HepG2 (cell line): ENCODE results near the gene KRTAP29-1. TPM values are rescaled to one million over a fixed set of nuclear protein-coding genes. Genes with fewer than 3 reads are reported as not detected.

Source experiments
- ATAC-seq: fragments of 200-7000 bp; cut with Tn5 transposase; 3 replicates; pipeline ENCODE4 v1.9.1; 2020; ENCODE audit warnings: mild to moderate bottlenecking, moderate library complexity
- BruUV-seq: library from RNA; stranded (reverse); fragments of 400-500 nt; replicated peaks from 2 replicates; lab custom pipeline; 2021; lab: Mats Ljungman, UMichigan
- CTCF ChIA-PET: fragments of 300-600 bp; formaldehyde crosslinking; extraction: SDS; loops from one replicate; lab custom pipeline; 2021; ENCODE audit warnings: low total read pairs, inconsistent platforms, low intra/inter-chr PET ratio; lab: Yijun Ruan, JAX
- POLR2A ChIA-PET: fragments of 350-600 bp; sonication (Branson Sonifier 250); formaldehyde crosslinking; loops from one replicate; lab custom pipeline; 2020; ENCODE audit warnings: antibody characterized with exemption, inconsistent platforms; lab: Yijun Ruan, JAX
- DNase-seq: peaks from one replicate; pipeline ENCODE4 v3.0.0-alpha.2; 2015; ENCODE audit warnings: low spot score
- FAIRE-seq: peaks from 3 replicates; lab custom pipeline; 2011; peaks lifted over from hg19 to GRCh38; lab: Jason Lieb, UNC
- H2AFZ ChIP-seq: one replicate; pipeline ENCODE4 v1.6.1; 2011; ENCODE audit warnings: low read length, inconsistent platforms
- H3K27ac ChIP-seq: fragments of 300-600 bp; 3 replicates; pipeline ENCODE4 v1.8.0; 2011; ENCODE audit warnings: mixed run types, mild to moderate bottlenecking, mixed read lengths, low read length, inconsistent platforms; ENCODE audit not compliant: insufficient read depth; ENCODE audit errors: extremely low read length
- H3K27me3 ChIP-seq, 2 experiments: fragments of 200-600 bp in 1 of 2; 2 replicates in 1 of 2; 3 replicates in 1 of 2; pipeline versions ENCODE4 v1.6.0 to v1.8.0; 2011; ENCODE audit warnings: low read length in 2 of 2, mild to moderate bottlenecking in 2 of 2, moderate library complexity in 2 of 2, inconsistent platforms in 1 of 2; ENCODE audit not compliant: insufficient read depth in 2 of 2, control insufficient read depth in 1 of 2
- H3K36me3 ChIP-seq, 2 experiments: fragments of 200-600 bp in 1 of 2; replicated peaks in 1 of 2; 2 replicates in 1 of 2; 3 replicates in 1 of 2; pipeline versions ENCODE4 v1.5.1 to v1.8.0; 2011; ENCODE audit warnings: low read length in 2 of 2, inconsistent platforms in 1 of 2; ENCODE audit not compliant: insufficient read depth in 2 of 2, control insufficient read depth in 1 of 2
- H3K4me1 ChIP-seq: 2 replicates; pipeline ENCODE4 v1.5.1; 2012; ENCODE audit warnings: low read length, inconsistent platforms; ENCODE audit not compliant: insufficient read depth
- H3K4me2 ChIP-seq: 2 replicates; pipeline ENCODE4 v1.6.0; 2011; ENCODE audit warnings: low read depth, low read length, inconsistent platforms
- H3K4me3 ChIP-seq, 3 experiments: fragments of 200-600 bp in 1 of 3; sonication (generic), shearing (Covaris generic) in 1 of 3; replicated peaks in 1 of 3; 2 replicates each; pipeline ENCODE4 v1.5.1; 2011 to 2016; ENCODE audit warnings: low read length in 3 of 3, inconsistent platforms in 2 of 3, low read depth in 2 of 3, mild to moderate bottlenecking in 2 of 3, control low read depth in 1 of 3, mixed read lengths in 1 of 3; ENCODE audit not compliant: insufficient read depth in 1 of 3
- H3K79me2 ChIP-seq: one replicate; pipeline ENCODE4 v1.6.1; 2011; ENCODE audit warnings: low read length, inconsistent platforms; ENCODE audit not compliant: insufficient read depth
- H3K9ac ChIP-seq: 2 replicates; pipeline ENCODE4 v1.6.0; 2011; ENCODE audit warnings: mild to moderate bottlenecking, low read depth, low read length, inconsistent platforms; ENCODE audit not compliant: insufficient read depth
- H3K9me3 ChIP-seq: 2 replicates; pipeline ENCODE4 v1.5.1; 2012; ENCODE audit warnings: mild to moderate bottlenecking, low read length
- H4K20me1 ChIP-seq: 2 replicates; pipeline ENCODE4 v1.6.0; 2011; ENCODE audit warnings: inconsistent platforms, mild to moderate bottlenecking, low read length, moderate library complexity; ENCODE audit not compliant: insufficient read depth
- JUND ChIP-seq: sonication (generic); formaldehyde crosslinking; IDR thresholded peaks from 2 replicates; pipeline ENCODE4 v1.8.0; 2022; ENCODE audit warnings: mild to moderate bottlenecking, missing genetic modification reagents
- SMAD9 ChIP-seq: sonication (generic); formaldehyde crosslinking; IDR thresholded peaks from 2 replicates; pipeline ENCODE4 v1.5.1; 2020; ENCODE audit warnings: mild to moderate bottlenecking, missing genetic modification reagents
- SP2 ChIP-seq: sonication (generic); formaldehyde crosslinking; IDR thresholded peaks from 2 replicates; pipeline ENCODE4 v1.5.1; 2020; ENCODE audit warnings: mild to moderate bottlenecking, missing genetic modification reagents
- TCF7L2 ChIP-seq: IDR thresholded peaks from 2 replicates; pipeline ENCODE4 v1.6.1; 2011; ENCODE audit warnings: mild to moderate bottlenecking, low read depth, low read length, moderate library complexity
- ZNF333 ChIP-seq: sonication (generic); formaldehyde crosslinking; IDR thresholded peaks from 2 replicates; pipeline ENCODE4 v1.4.0; 2020; ENCODE audit warnings: mild to moderate bottlenecking, missing genetic modification reagents, borderline replicate concordance
- ZNF557 ChIP-seq: sonication (generic); formaldehyde crosslinking; IDR thresholded peaks from 2 replicates; pipeline ENCODE4 v1.4.0; 2020; ENCODE audit warnings: missing genetic modification reagents
- ZNF780A ChIP-seq: sonication (generic); formaldehyde crosslinking; IDR thresholded peaks from 2 replicates; pipeline ENCODE4 v1.8.0; 2022; ENCODE audit warnings: mild to moderate bottlenecking, missing genetic modification reagents, moderate library complexity
- ZNF850 ChIP-seq: sonication (generic); formaldehyde crosslinking; conservative IDR thresholded peaks from 2 replicates; pipeline ENCODE4 v1.9.0; 2021; ENCODE audit warnings: mild to moderate bottlenecking, missing genetic modification reagents
- WGBS: methylation state at CpG from one replicate; pipeline ENCODE4 v1.1.6; 2017; ENCODE audit warnings: low lambda C conversion rate; 5-methylcytosine and 5-hydroxymethylcytosine counted together
- in situ Hi-C: cut with HindIII; loops from 2 replicates; pipeline ENCODE4 v1.10.0; 2017; ENCODE audit warnings: low pct_unique_long_range_greater_than_20kb; ENCODE audit not compliant: extremely low pct_ligation_motif_present
- intact Hi-C: fragments of 100-400 bp; cut with micrococcal nuclease; formaldehyde crosslinking; loops from one replicate; pipeline ENCODE4 v1.10.0; 2022; ENCODE audit not compliant: unreplicated experiment
- polyA plus RNA-seq, 8 experiments: library from polyadenylated mRNA; depleted of rRNA in 3 of 8; stranded (reverse) in 7 of 8; unstranded in 1 of 8; fragments of >200 nt; fragmentation: Illumina TruSeq in 4 of 8; extraction: Trizol in 4 of 8; gene quantifications; 2 replicates each; pipeline versions ENCODE4 v1.2.1 to v1.2.3, GENCODE V29; 2011 to 2016; ENCODE audit warnings: low read depth in 4 of 8, missing spikeins in 1 of 8, mixed read lengths in 1 of 8; ENCODE audit not compliant: insufficient read depth in 1 of 8
- total RNA-seq, 5 experiments: library from RNA; depleted of rRNA; stranded (reverse); fragments of >200 nt; fragmentation: Illumina TruSeq; extraction: Trizol; gene quantifications; 2 replicates each; pipeline ENCODE4 v1.2.3, GENCODE V29; 2016; ENCODE audit warnings: low read depth in 1 of 5
- TF ChIP-seq, protein P1 (sequence below): sonication (generic); formaldehyde crosslinking; conservative IDR thresholded peaks from 2 replicates; pipeline ENCODE4 v1.8.1; 2023; ENCODE audit warnings: missing genetic modification reagents

The KRTAP29-1 gene
- total and polyA plus RNA-seq, 2 of the 13 experiments (the other 11 are each of a cell fraction or from before 2014, with no cell fraction given) = not detected

DNA sequence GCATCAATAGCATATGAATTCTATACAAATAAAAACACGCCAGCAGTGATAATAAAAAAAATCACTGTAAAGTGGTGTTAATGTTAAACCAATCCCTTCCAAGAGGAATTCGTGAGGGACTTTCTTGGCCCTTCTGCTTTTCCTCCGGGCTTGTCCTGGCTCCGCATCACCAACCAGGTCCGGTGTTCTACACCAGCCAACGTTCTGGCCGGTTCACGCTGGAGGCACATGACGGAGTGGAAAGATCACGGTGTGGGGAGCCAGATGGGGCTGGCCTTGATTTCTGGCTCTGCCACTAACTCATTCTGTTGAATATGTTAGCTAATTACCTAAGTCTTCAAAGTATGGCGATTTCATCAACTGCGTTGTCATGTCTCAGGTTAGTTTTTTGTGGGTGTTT, 1.4 kb upstream of the KRTAP29-1 start:
- CTCF ChIA-PET = no interaction called here
- H3K27me3 ChIP-seq = peaks cover 3 to 47% of the 10 kb centered on the region in 2 experiments; a peak in 3 of 5 replicates
- no peaks in the 10 kb centered on the region for H3K4me1 ChIP-seq
- H4K20me1 ChIP-seq = no peaks in the 10 kb centered on the region
- no peak overlapping the region for H3K9ac ChIP-seq
- H3K4me2 ChIP-seq = no peak overlapping the region
- no TSS peak for BruUV-seq
- POLR2A ChIA-PET = no interaction called here
- no peaks in the 10 kb centered on the region for H3K79me2 ChIP-seq
- no peaks in the 10 kb centered on the region for H3K36me3 ChIP-seq
- TF ChIP-seq ZNF780A (CRISPR knock-in tag) (no peak), TCF7L2 (no peak), ZNF557 (CRISPR knock-in tag) (no peak), ZNF850 (no peak), ZNF333 (CRISPR knock-in tag) (no peak)
- DNase-seq (no peak), FAIRE-seq (no peak), ATAC-seq (no peak)
- intact Hi-C loops (no loop called here), in situ Hi-C loops (no loop called here)
- no peaks in the 10 kb centered on the region for H3K9me3 ChIP-seq
- no peak overlapping the region for H3K4me3 ChIP-seq
- H3K27ac ChIP-seq = no peak overlapping the region
- H2AFZ ChIP-seq = no peak overlapping the region
- 19% methylated on average over 12 of the region's 12 CpGs for WGBS

DNA sequence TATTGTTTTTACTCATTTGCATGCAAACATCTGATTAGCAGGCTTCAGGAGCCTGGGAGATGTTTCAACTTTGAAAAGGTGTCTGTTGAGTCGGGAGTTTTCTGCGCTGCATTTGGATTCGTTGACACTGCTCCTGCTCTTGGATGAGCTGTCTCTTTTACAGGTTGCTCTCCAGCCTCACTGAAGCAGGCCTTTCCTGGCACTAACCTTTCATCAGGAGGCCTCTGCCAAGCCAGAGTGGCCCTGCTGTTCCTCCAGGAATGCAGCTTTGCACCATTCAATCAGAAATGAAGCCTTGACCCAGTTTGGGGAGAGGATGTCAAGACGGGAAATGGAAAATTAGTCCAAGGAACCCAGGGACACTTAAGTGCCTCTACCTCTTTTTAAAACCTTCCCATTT, 330 bp upstream of the KRTAP29-1 start:
- Histone ChIP-seq H3K79me2 (no peaks in the 10 kb centered on the region), H4K20me1 (no peaks in the 10 kb centered on the region), H3K9me3 (no peaks in the 10 kb centered on the region), H2AFZ (no peak overlapping the region), H3K36me3 (no peaks in the 10 kb centered on the region), H3K4me2 (no peak overlapping the region), H3K9ac (no peak overlapping the region), H3K4me3 (no peak overlapping the region), H3K27ac (no peak overlapping the region), H3K4me1 (no peaks in the 10 kb centered on the region), H3K27me3 (peaks cover 2 to 36% of the 10 kb centered on the region in 2 experiments; a peak in 3 of 5 replicates)
- BruUV-seq = no TSS peak
- DNase-seq (no peak), FAIRE-seq (no peak), ATAC-seq (no peak)
- TF ChIP-seq SP2 = no peak
- no peak for TF ChIP-seq JUND
- TF ChIP-seq, protein P1, sequence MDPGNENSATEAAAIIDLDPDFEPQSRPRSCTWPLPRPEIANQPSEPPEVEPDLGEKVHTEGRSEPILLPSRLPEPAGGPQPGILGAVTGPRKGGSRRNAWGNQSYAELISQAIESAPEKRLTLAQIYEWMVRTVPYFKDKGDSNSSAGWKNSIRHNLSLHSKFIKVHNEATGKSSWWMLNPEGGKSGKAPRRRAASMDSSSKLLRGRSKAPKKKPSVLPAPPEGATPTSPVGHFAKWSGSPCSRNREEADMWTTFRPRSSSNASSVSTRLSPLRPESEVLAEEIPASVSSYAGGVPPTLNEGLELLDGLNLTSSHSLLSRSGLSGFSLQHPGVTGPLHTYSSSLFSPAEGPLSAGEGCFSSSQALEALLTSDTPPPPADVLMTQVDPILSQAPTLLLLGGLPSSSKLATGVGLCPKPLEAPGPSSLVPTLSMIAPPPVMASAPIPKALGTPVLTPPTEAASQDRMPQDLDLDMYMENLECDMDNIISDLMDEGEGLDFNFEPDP (CRISPR knock-in tag) = no peak
- TF ChIP-seq SMAD9 (CRISPR knock-in tag) = no peak
- intact Hi-C loops (no loop called here), in situ Hi-C loops (no loop called here)
- ChIA-PET POLR2A (no interaction called here), CTCF (no interaction called here)
- 55% methylated on average over 4 of the region's 4 CpGs for WGBS
